Heart left ventricle (tissue), 16 donors: ENCODE measurements around the gene ENAH. TPM values are rescaled to one million over a fixed set of nuclear protein-coding genes. Genes with fewer than 3 reads are reported as not detected.
"Not testable (repeated sequence)": the region's sequence is repeated elsewhere in the genome, so short reads cannot be mapped to it uniquely, and the experiment has no call there.

ENCODE experiments used
- ATAC-seq, 4 donors: fragments of 200-7000 bp; cut with Tn5 transposase; one replicate each; pipeline ENCODE4 v1.9.1; 2020 to 2022; ENCODE audit warnings: moderate library complexity in 4 of 4, mild to moderate bottlenecking in 3 of 4, moderate number of reproducible peaks in 1 of 4
- DNase-seq, 5 donors: peaks; one replicate each; pipeline ENCODE4 v3.0.0-alpha.2; 2020
- H3K27ac ChIP-seq, 12 donors: fragments of 200-600 bp; sonication (generic) in 4 of 12; one replicate each; pipeline versions ENCODE4 v1.5.0 to v1.8.0; 2016 to 2022; ENCODE audit warnings: mild to moderate bottlenecking in 2 of 12
- H3K27me3 ChIP-seq, 9 donors: fragments of 200-600 bp; sonication (generic) in 2 of 9; one replicate each; pipeline versions ENCODE4 v1.5.1 to v1.8.0; 2016 to 2022; ENCODE audit warnings: mild to moderate bottlenecking in 3 of 9
- H3K36me3 ChIP-seq, 9 donors: fragments of 200-600 bp; sonication (generic) in 2 of 9; one replicate each; pipeline versions ENCODE4 v1.5.0 to v1.8.0; 2018 to 2022; ENCODE audit warnings: mild to moderate bottlenecking in 2 of 9
- H3K4me1 ChIP-seq, 12 donors: fragments of 200-600 bp; sonication (generic) in 4 of 12; one replicate each; pipeline versions ENCODE4 v1.5.0 to v1.8.0; 2016 to 2022; ENCODE audit warnings: mild to moderate bottlenecking in 3 of 12
- H3K4me3 ChIP-seq, 12 donors: fragments of 200-600 bp; sonication (generic) in 4 of 12; one replicate each; pipeline versions ENCODE4 v1.5.0 to v1.8.0; 2017 to 2022; ENCODE audit warnings: mild to moderate bottlenecking in 9 of 12, moderate library complexity in 4 of 12
- H3K9me3 ChIP-seq, 12 donors: fragments of 200-600 bp; sonication (generic) in 4 of 12; one replicate each; pipeline versions ENCODE4 v1.5.0 to v1.8.0; 2016 to 2022; ENCODE audit warnings: mild to moderate bottlenecking in 1 of 12
- POLR2A ChIP-seq, 2 donors: fragments of 450-650 bp; IDR thresholded peaks; one replicate each; pipeline ENCODE4 v1.6.1; 2017; ENCODE audit warnings: antibody characterized with exemption in 2 of 2, mild to moderate bottlenecking in 2 of 2, moderate library complexity in 2 of 2
- WGBS, 4 donors: extraction: QIAGEN DNeasy Blood & Tissue Kit in 2 of 4; methylation state at CpG; one replicate each; pipeline versions ENCODE4 v1.1.5 to v1.1.7; 2013 to 2018; 5-methylcytosine and 5-hydroxymethylcytosine counted together
- intact Hi-C, 10 donors: fragments of 100-400 bp; cut with DNase I; formaldehyde crosslinking; loops; one replicate each; pipeline versions ENCODE4 v1.11.1 to v1.14.2; 2022
- polyA plus RNA-seq, 2 donors: library from polyadenylated mRNA; stranded (reverse); fragments of 200-250 nt; gene quantifications; one replicate each; pipeline ENCODE4 v1.2.3, GENCODE V29; 2013
- total RNA-seq, 9 donors: library from RNA; depleted of rRNA in 2 of 9; stranded (reverse); fragments of >200 nt in 2 of 9; fragmentation: NEBNext Ultra II Directional in 3 of 9; extraction: Animal tissue kit (Norgen Biotek cat#: 25700) in 3 of 9; gene quantifications; one replicate each; pipeline versions ENCODE4 v1.1.0 to v1.2.4, GENCODE V29; 2016 to 2023
- TF ChIP-seq, protein P1 (sequence below), 12 donors: fragments of 200-600 bp; sonication (generic) in 4 of 12; IDR thresholded peaks; one replicate each; pipeline versions ENCODE4 v1.5.0 to v1.8.0; 2018 to 2022; ENCODE audit warnings: antibody characterized with exemption in 12 of 12, mild to moderate bottlenecking in 5 of 12
- donor health status: ischemic (EF 13 %, LVEDD 7.1; RV severe dilation, severe dysfunction).
- donor health status: healthy with polysubstance abuse.
- donor health status: DM: no; HTN: yes; CAD: no.
- donor health status: DM: no; HTN: no; CAD: no.
- donor health status: ischemic (EF 25% LVEDD 6.9; RV normal size, moderate dysfunction).
- donor health status: ischemic (EF 25% LVEDD 5.7; RV mildly dilated, moderate dysfunction).
- donor health status: healthy.
- donor health status: DM: yes; HTN: yes; CAD: no.
- donor health status: ischemic (EF 35%, LVEDD 5.7; RV mildly dilated, moderate dysfunction).
- donor health status: nonischemic (EF 11% LVEDD 7.7; RV severe dilation, severe dysfunction).
- donor health status: DM: yes; HTN: yes; CAD: no.
- donor health status: PGD.
- donor health status: ischemic (EF 29% LVEDD 5.4; RV normal size, mild dysfunction).
- donor health status: nonischemic (EF 23%, LVEDD 6.1; RV moderate dilation, normal function).

Gene ENAH
- total and polyA plus RNA-seq, 11 donors, result 17.0 to 183 (median 86.1) TPM

- Histone ChIP-seq H3K27me3 (no peaks in the 10 kb centered on the region), H3K4me3 (no peak overlapping the region), H3K36me3 (no peaks in the 10 kb centered on the region), H3K4me1 (peaks cover 0 to 37% (median 16%) of the 10 kb centered on the region in 12 donors), H3K27ac (peak overlapping the region in 1 of 12 donors; percentile 41), H3K9me3 (no peaks in the 10 kb centered on the region)
- ATAC-seq (no peak), DNase-seq (no peak)
- TF ChIP-seq, protein P1, sequence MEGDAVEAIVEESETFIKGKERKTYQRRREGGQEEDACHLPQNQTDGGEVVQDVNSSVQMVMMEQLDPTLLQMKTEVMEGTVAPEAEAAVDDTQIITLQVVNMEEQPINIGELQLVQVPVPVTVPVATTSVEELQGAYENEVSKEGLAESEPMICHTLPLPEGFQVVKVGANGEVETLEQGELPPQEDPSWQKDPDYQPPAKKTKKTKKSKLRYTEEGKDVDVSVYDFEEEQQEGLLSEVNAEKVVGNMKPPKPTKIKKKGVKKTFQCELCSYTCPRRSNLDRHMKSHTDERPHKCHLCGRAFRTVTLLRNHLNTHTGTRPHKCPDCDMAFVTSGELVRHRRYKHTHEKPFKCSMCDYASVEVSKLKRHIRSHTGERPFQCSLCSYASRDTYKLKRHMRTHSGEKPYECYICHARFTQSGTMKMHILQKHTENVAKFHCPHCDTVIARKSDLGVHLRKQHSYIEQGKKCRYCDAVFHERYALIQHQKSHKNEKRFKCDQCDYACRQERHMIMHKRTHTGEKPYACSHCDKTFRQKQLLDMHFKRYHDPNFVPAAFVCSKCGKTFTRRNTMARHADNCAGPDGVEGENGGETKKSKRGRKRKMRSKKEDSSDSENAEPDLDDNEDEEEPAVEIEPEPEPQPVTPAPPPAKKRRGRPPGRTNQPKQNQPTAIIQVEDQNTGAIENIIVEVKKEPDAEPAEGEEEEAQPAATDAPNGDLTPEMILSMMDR (IDR thresholded peaks at IDR 0.05), result no peak
- TF ChIP-seq POLR2A (IDR thresholded peaks at IDR 0.05), result no peak
- intact Hi-C loops, result no loop called here
- WGBS, 4 donors, result 81 to 89% (median 84%) methylated on average over 1 of the region's 1 CpG
Measured at GRCh38 chr1:225617479-225617878, 35.4 kb downstream of the ENAH start.

GRCh38 chr1:225615403-225615790 lies 37.5 kb downstream of the ENAH start:
- ATAC-seq, H3K36me3 ChIP-seq, H3K4me3 ChIP-seq, DNase-seq, intact Hi-C loops, H3K27me3 ChIP-seq, H3K9me3 ChIP-seq: not testable (repeated sequence)
- peak overlapping the region in 1 of 12 donors; percentile 11 for H3K27ac ChIP-seq
- peaks cover 0 to 39% (median 16%) of the 10 kb centered on the region in 12 donors for H3K4me1 ChIP-seq
- WGBS, 4 donors, result 94 to 100% (median 98%) methylated on average over 4 to 26 of the region's 29 CpGs

DNA sequence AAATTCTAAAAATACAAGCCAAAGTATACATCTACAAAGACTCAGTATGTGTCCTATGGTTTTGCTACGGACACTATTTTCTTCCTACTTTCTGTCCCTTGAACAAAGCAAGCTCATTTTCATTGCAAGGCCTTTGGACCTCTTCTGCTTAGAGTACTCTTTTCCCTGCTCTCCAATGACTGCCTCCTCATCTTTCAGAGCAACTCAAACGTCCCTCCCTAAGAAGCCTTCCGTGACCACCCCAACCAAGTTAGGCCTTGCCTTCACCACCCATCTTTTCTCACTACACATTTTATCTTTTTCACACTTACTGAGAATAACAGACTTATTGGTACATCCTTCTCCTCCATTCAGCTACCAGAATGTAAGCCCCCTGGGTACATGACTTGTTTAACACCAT lies 39.9 kb downstream of the ENAH start:
- Histone ChIP-seq H3K9me3 (no peaks in the 10 kb centered on the region), H3K4me1 (peaks cover 0 to 34% (median 17%) of the 10 kb centered on the region in 12 donors), H3K27ac (peak overlapping the region in 2 of 12 donors; percentile 32 to 80), H3K27me3 (no peaks in the 10 kb centered on the region), H3K36me3 (no peaks in the 10 kb centered on the region), H3K4me3 (no peak overlapping the region)
- DNase-seq, result no peak
- 69 to 71% (median 70%) methylated on average over 3 of the region's 3 CpGs for WGBS, 4 donors
- intact Hi-C loops, result loop anchor here in 1 of 10 donors (5.0 kb wide), 1 partner anchor 39 kb away; the partner anchor contains the start of gene ENAH
- no peak for ATAC-seq
- TF ChIP-seq, protein P1 (IDR thresholded peaks at IDR 0.05), result no peak
- TF ChIP-seq POLR2A (IDR thresholded peaks at IDR 0.05), result no peak

- intact Hi-C loops, result loop anchor here in 1 of 10 donors (5.0 kb wide), 1 partner anchor 40 kb away; the partner anchor contains the start of gene ENAH
- TF ChIP-seq, protein P1 (IDR thresholded peaks at IDR 0.05), result no peak
- no peak for TF ChIP-seq POLR2A (IDR thresholded peaks at IDR 0.05)
Measured at GRCh38 chr1:225612287-225612686, 40.6 kb downstream of the ENAH start.

More at GRCh38 chr1:225612287-225612686, 40.6 kb downstream of the ENAH start:
- H3K27me3 ChIP-seq, result no peaks in the 10 kb centered on the region
- H3K4me3 ChIP-seq, result no peak overlapping the region
- ATAC-seq (no peak), DNase-seq (no peak)
- peaks cover 0 to 31% (median 12%) of the 10 kb centered on the region in 12 donors for H3K4me1 ChIP-seq
- peak overlapping the region in 1 of 12 donors; percentile 80 for H3K27ac ChIP-seq
- H3K36me3 ChIP-seq, result no peaks in the 10 kb centered on the region
- H3K9me3 ChIP-seq, result no peaks in the 10 kb centered on the region
